Body of pancreas (tissue), 4 donors: Measurements from ENCODE around the gene LRRC75A. TPM values are rescaled to one million over a fixed set of nuclear protein-coding genes. Genes with fewer than 3 reads are reported as not detected.

Experiments used
- ATAC-seq: fragments of 150-250 bp; one replicate; pipeline ENCODE4 v1.9.1; 2016
- DNase-seq, 4 donors: peaks; one replicate each; pipeline ENCODE4 v3.0.0-alpha.2; 2019
- H3K27ac ChIP-seq, 4 donors: fragments of 200-600 bp; sonication (generic); 1 replicate in 3 of 4; 2 replicates in 1 of 4; pipeline versions ENCODE4 v1.5.1 to v1.6.1; 2016 to 2019; ENCODE audit warnings: mild to moderate bottlenecking in 1 of 4, mixed read lengths in 1 of 4, moderate library complexity in 1 of 4
- H3K27me3 ChIP-seq, 2 donors: fragments of 200-600 bp; sonication (generic); one replicate each; pipeline ENCODE4 v1.6.0; 2016; ENCODE audit warnings: mild to moderate bottlenecking in 1 of 2
- H3K36me3 ChIP-seq, 2 donors: fragments of 200-600 bp; sonication (generic); replicated peaks in 1 of 2; 2 replicates each; pipeline ENCODE4 v1.5.1; 2016; ENCODE audit warnings: low read depth in 2 of 2; ENCODE audit not compliant: insufficient read depth in 1 of 2
- H3K4me1 ChIP-seq: fragments of 200-600 bp; sonication (generic); one replicate; pipeline ENCODE4 v1.6.0; 2016
- H3K4me3 ChIP-seq, 2 donors: fragments of 200-600 bp; sonication (generic); 1 replicate in 1 of 2; 2 replicates in 1 of 2; pipeline ENCODE4 v1.5.1; 2016 to 2019
- H3K9me3 ChIP-seq, 3 donors: fragments of 200-600 bp; sonication (generic); 1 replicate in 2 of 3; 2 replicates in 1 of 3; pipeline ENCODE4 v1.5.1; 2016
- CTCF ChIP-seq, 7 experiments: fragments of 450-650 bp in 4 of 7; fragments of 200-600 bp in 3 of 7; sonication (generic) in 3 of 7; IDR thresholded peaks; one replicate each; pipeline ENCODE4 v1.5.1; 2016 to 2019; ENCODE audit warnings: antibody characterized with exemption in 7 of 7
- POLR2A ChIP-seq, 3 donors: fragments of 450-650 bp; IDR thresholded peaks; one replicate each; pipeline ENCODE4 v1.6.1; 2016; ENCODE audit warnings: antibody characterized with exemption in 3 of 3, mild to moderate bottlenecking in 2 of 3
- WGBS, 2 donors: methylation state at CpG; one replicate each; pipeline ENCODE4 v1.1.5; 2017; 5-methylcytosine and 5-hydroxymethylcytosine counted together
- intact Hi-C: fragments of 100-400 bp; cut with DNase I; formaldehyde crosslinking; loops from one replicate; pipeline ENCODE4 v1.15.1; 2023
- total RNA-seq, 2 donors: library from RNA; depleted of rRNA; stranded (reverse); fragments of >200 nt; gene quantifications; one replicate each; pipeline ENCODE4 v1.1.0, GENCODE V29; 2016

LRRC75A gene
- total RNA-seq, 2 donors from 2014 or later: 4.9 to 7.6 TPM

- H3K27ac ChIP-seq: peak overlapping the region; percentile 77 to 85 (median 84)
- ATAC-seq: peak; percentile 18
- H3K27me3 ChIP-seq: no peaks in the 10 kb centered on the region
- H3K4me3 ChIP-seq: peak overlapping the region; percentile 25 to 89
- H3K4me1 ChIP-seq: peaks cover 58% of the 10 kb centered on the region
- intact Hi-C loops: loop anchor here (10.0 kb wide), 1 partner anchor 45 kb away; no protein-coding TSS in a partner anchor
- H3K36me3 ChIP-seq: peaks cover 0 to 4% of the 10 kb centered on the region in 2 donors
- WGBS, 2 donors: 4 to 5% methylated on average over 10 of the region's 10 CpGs
- TF ChIP-seq POLR2A (IDR thresholded peaks at IDR 0.05) (peak in 2 of 3 donors; percentile 63 to 65), CTCF (IDR thresholded peaks at IDR 0.05) (peak in 1 of 7 experiments; percentile 2)
- H3K9me3 ChIP-seq: no peaks in the 10 kb centered on the region
- peak; percentile 44 to 65 (median 60) for DNase-seq
Observed at GRCh38 chr17:16439811-16440351, 52.1 kb downstream of the LRRC75A start.

GRCh38 chr17:16439303-16439791, 52.6 kb downstream of the LRRC75A start:
- ATAC-seq: no peak
- no peaks in the 10 kb centered on the region for H3K9me3 ChIP-seq
- H3K4me1 ChIP-seq: peaks cover 52% of the 10 kb centered on the region
- 0% methylated on average over 11 to 24 of the region's 25 CpGs for WGBS, 2 donors
- H3K27me3 ChIP-seq: no peaks in the 10 kb centered on the region
- peaks cover 0 to 4% of the 10 kb centered on the region in 2 donors for H3K36me3 ChIP-seq
- H3K27ac ChIP-seq: peak overlapping the region; percentile 77 to 85 (median 84)
- intact Hi-C loops: no loop called here
- no peak for DNase-seq
- TF ChIP-seq POLR2A (IDR thresholded peaks at IDR 0.05): no peak
- TF ChIP-seq CTCF (IDR thresholded peaks at IDR 0.05): no peak
- H3K4me3 ChIP-seq: peak overlapping the region; percentile 25 to 89

- Histone ChIP-seq H3K4me1 (peaks cover 46% of the 10 kb centered on the region), H3K27me3 (no peaks in the 10 kb centered on the region), H3K4me3 (peak overlapping the region; percentile 25 to 89), H3K27ac (peak overlapping the region; percentile 77 to 85 (median 84)), H3K9me3 (no peaks in the 10 kb centered on the region), H3K36me3 (peaks cover 0 to 4% of the 10 kb centered on the region in 2 donors)
- intact Hi-C loops: no loop called here
- 0% methylated on average over 14 to 46 of the region's 46 CpGs for WGBS, 2 donors
- DNase-seq: peak; percentile 96 to 98 (median 96)
- peak; percentile 94 for ATAC-seq
- TF ChIP-seq POLR2A (IDR thresholded peaks at IDR 0.05) (peak; percentile 77 to 97 (median 97)), CTCF (IDR thresholded peaks at IDR 0.05) (peak in 2 of 7 experiments; percentile 2 to 15)
Observed at GRCh38 chr17:16438557-16439302, 53.3 kb downstream of the LRRC75A start.

GRCh38 chr17:16438173-16438556, 53.8 kb downstream of the LRRC75A start:
- 19 to 20% methylated on average over 8 of the region's 8 CpGs for WGBS, 2 donors
- no peak for TF ChIP-seq CTCF (IDR thresholded peaks at IDR 0.05)
- TF ChIP-seq POLR2A (IDR thresholded peaks at IDR 0.05): no peak

More at GRCh38 chr17:16438173-16438556, 53.8 kb downstream of the LRRC75A start:
- peaks cover 40% of the 10 kb centered on the region for H3K4me1 ChIP-seq
- no peak for DNase-seq
- no peaks in the 10 kb centered on the region for H3K9me3 ChIP-seq
- peaks cover 0 to 4% of the 10 kb centered on the region in 2 donors for H3K36me3 ChIP-seq
- H3K27ac ChIP-seq: peak overlapping the region; percentile 65 to 85 (median 84)
- H3K27me3 ChIP-seq: no peaks in the 10 kb centered on the region
- H3K4me3 ChIP-seq: no peak overlapping the region
- intact Hi-C loops: no loop called here
- ATAC-seq: no peak
